ENCODE data around the gene IRGQ.

The IRGQ gene

DNA sequence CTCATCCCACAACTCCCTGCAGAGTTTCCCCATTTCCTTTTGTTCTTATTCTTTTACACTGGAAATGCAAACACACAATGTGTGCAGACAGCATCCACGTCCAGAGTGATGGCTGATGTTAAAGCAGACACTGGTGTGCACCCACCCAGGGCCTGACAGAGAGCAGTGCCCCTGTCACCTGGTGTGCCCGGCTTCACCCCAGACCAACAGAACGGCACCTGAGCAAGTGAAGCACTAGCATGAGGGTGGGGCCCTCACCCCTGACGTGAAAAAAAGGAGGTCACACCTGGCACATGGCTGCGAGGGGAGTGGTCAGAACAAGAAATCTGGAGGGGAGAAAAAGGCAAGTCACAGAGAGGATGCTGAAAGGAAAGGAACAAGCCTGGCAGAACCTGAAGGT lies 50.7 kb downstream of the IRGQ start:
- H3K4me3 ChIP-seq (ENCODE audit: low read depth, low read length) = no peak overlapping the region

DNA sequence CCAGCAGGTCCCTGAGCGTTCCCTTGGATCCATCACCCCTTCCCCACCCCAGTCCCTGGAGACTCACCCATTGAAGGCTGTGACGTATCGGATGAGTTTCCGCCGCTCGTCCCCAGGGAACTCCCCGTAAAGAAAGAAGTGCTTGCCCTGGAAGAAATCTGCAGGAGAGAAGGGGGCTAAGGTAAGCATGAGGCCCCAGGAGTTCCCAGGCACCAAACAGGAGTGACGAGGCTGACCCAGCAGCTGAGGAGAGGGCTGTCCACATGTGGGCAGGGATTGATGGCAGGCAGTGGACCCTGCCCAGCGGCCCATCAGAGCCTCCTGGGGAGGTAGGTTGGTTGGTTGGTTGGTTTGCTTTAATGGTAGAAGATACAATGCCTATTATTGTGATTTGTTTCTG lies 51.9 kb downstream of the IRGQ start:
- H3K4me3 ChIP-seq (ENCODE audit: low read depth, low read length) = no peak overlapping the region

DNA sequence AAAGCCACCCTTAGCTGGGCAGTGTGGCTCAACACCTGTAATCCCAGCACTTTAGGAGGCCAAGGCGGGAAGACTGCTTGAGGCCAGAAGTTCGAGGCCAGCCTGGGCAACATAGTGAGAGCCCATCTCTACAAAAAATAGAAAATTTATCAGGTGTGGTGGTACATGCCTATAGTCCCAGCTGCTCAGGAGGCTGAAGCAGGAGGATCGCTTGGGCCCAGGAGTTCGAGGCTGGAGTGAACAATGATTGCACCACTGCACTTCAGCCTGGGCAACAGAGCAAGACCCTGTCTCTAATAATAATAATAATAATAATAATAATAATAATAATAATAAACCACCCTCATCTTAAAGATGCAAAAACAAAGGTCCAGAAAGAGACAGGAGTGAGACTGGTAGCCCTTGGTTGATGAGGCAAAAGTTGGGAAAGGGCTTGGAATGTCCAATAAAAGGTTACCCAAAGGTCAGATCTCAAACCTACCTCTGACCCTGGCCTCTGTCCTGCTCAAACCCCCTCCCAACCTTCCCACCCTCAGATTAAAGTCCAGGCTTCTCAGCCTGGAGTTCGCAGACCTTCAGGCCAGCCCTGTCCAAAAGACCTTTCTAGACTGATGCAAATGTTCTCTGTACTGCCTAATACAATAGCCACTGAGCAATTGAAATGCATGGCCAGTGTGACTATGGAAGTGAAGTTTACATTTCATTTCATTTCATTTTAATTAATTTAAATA lies 53.8 kb downstream of the IRGQ start:
- H3K4me3 ChIP-seq (ENCODE audit: low read depth, low read length) = no peak overlapping the region

DNA sequence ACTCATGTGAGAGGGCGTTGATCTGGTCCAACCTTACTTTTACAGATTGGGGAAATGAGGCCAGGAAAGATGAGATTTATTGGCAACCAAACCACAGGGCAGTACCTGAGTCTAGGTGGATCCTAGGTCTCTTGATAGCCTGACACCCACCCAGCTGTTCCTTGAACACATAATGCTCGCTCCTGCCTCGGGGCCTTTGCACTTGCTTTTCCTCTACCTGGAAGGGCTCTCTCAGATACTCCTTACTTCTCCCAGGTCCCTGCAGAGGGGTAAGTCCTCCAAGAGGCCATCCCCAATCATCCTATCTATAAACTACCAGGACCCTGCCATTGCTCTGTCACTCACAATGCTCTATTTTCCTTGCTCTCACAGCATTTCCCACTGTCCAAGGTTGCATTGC lies 55.6 kb downstream of the IRGQ start:
- no peak overlapping the region for H3K4me3 ChIP-seq (ENCODE audit: low read depth, low read length)

DNA sequence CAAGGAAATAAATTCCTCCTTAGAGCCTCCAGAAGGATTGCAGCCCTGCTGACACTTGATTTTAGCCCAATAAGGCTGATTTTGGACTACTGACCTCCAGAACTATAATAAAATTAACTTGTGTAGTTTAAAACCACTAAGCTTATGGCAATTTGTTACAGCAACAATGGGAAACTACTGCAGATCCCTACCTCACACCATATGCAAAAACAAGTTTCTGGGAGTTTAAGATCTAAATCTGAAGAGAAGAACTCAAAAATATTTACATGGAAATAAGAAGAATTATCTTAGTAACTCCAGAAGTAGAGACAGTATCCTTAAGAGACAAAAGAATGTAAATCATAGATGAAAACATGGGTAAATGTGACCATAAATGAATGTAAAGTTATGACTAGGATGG lies 57.0 kb downstream of the IRGQ start:
- no peak overlapping the region for H3K4me3 ChIP-seq (ENCODE audit: low read depth, low read length)

DNA sequence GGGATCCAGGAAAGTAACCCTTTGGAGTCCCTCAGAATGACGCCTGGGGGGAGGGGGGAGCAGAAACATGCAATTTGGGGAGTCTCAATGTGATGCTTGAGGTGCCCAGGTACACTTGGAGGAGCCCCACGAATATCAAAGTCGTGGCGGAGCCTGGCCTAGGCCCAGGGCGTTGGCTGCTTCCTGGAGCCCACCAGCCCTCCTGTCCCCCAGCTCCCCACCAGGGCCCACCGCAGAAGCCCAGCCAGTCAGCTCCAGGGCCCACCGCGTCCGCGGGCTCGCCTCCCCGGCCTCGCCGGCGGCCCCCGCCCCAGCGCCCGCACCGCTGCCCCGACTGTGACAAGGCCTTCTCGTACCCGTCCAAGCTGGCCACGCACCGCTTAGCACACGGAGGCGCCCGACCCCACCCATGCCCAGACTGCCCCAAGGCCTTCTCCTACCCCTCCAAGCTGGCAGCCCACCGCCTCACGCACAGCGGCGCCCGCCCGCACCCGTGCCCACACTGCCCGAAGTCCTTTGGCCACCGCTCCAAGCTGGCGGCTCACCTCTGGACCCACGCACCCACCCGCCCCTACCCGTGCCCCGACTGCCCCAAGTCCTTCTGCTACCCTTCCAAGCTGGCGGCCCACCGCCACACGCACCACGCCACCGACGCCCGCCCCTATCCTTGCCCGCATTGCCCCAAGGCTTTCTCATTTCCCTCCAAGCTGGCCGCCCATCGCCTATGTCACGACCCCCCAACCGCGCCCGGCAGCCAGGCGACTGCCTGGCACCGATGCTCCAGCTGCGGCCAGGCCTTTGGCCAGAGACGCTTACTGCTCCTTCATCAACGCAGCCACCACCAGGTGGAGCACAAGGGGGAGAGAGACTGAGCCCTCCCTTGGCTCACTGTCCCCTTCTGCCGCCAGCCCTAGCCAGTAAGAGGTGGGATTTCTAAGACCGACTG lies 60.8 kb downstream of the IRGQ start:
- no peak overlapping the region for H3K4me3 ChIP-seq (ENCODE audit: low read depth, low read length)

Data from iPS-11a (cell line).